ENCODE results near the gene FN1.

DNA sequence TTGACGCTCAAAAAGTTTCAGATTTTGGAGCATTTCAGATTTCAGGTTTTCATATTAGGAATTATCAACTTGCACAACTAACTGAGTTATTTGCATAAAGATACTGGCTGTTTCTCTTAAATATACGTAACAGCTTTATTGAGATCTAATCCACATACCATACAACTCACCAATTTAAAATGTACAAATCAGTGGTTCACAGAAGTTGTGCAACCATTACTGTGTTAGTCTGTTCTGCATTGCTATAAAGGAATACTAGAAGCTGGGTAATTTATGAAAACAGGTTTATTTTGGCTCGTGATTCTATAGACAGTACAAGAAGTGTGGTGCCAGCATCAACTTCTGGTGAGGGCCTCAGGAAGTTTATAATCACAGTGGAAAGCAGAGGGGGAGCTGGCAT is 115.8 kb downstream of the FN1 start:
- TF ChIP-seq, protein P1, sequence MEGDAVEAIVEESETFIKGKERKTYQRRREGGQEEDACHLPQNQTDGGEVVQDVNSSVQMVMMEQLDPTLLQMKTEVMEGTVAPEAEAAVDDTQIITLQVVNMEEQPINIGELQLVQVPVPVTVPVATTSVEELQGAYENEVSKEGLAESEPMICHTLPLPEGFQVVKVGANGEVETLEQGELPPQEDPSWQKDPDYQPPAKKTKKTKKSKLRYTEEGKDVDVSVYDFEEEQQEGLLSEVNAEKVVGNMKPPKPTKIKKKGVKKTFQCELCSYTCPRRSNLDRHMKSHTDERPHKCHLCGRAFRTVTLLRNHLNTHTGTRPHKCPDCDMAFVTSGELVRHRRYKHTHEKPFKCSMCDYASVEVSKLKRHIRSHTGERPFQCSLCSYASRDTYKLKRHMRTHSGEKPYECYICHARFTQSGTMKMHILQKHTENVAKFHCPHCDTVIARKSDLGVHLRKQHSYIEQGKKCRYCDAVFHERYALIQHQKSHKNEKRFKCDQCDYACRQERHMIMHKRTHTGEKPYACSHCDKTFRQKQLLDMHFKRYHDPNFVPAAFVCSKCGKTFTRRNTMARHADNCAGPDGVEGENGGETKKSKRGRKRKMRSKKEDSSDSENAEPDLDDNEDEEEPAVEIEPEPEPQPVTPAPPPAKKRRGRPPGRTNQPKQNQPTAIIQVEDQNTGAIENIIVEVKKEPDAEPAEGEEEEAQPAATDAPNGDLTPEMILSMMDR (IDR thresholded peaks at IDR 0.05 in 2 of 3, conservative IDR thresholded peaks at IDR 0.05 in 1 of 3; ENCODE audit: borderline replicate concordance in 1 of 3, insufficient read depth in 1 of 3, low read depth in 2 of 3, low read length in 2 of 3): no peak
- no peak for TF ChIP-seq POLR2AphosphoS5 (IDR thresholded peaks at IDR 0.05; ENCODE audit: low read depth, low read length)
